ENCODE results near the gene PIEZO2. TPM values are rescaled to one million over a fixed set of nuclear protein-coding genes. Genes with fewer than 3 reads are reported as not detected.

Gene PIEZO2
- total RNA-seq, 4 donors from 2014 or later, result 0.64 to 1.8 (median 1.6) TPM

GRCh38 chr18:10705291-10705690 lies 444.1 kb downstream of the PIEZO2 start:
- ATAC-seq, result no peak
- Histone ChIP-seq H3K27ac (no peak overlapping the region), H3K4me3 (no peak overlapping the region), H3K27me3 (peaks cover 6% of the 10 kb centered on the region), H3K9me3 (no peaks in the 10 kb centered on the region), H3K36me3 (no peaks in the 10 kb centered on the region), H3K4me1 (no peaks in the 10 kb centered on the region)
- TF ChIP-seq EP300 (IDR thresholded peaks at IDR 0.05), result no peak
- no peak for TF ChIP-seq CTCF (IDR thresholded peaks at IDR 0.05)
- no peak for TF ChIP-seq POLR2A (IDR thresholded peaks at IDR 0.05)
- no peak for TF ChIP-seq POLR2AphosphoS5 (IDR thresholded peaks at IDR 0.05)
- WGBS, 2 donors (ENCODE audit: low coverage in 1 of 2), result 82% methylated on average over 3 to 10 of the region's 17 CpGs

- H3K27me3 ChIP-seq, result peaks cover 6% of the 10 kb centered on the region
- H3K36me3 ChIP-seq, result no peaks in the 10 kb centered on the region
- H3K4me1 ChIP-seq, result no peaks in the 10 kb centered on the region
- no peak for ATAC-seq
- WGBS, 2 donors (ENCODE audit: low coverage in 1 of 2), result 82 to 96% methylated on average over 8 of the region's 8 CpGs
- H3K9me3 ChIP-seq, result no peaks in the 10 kb centered on the region
- H3K27ac ChIP-seq, result no peak overlapping the region
- TF ChIP-seq POLR2A (IDR thresholded peaks at IDR 0.05), result no peak
- TF ChIP-seq POLR2AphosphoS5 (IDR thresholded peaks at IDR 0.05), result no peak
- no peak for TF ChIP-seq CTCF (IDR thresholded peaks at IDR 0.05)
- TF ChIP-seq EP300 (IDR thresholded peaks at IDR 0.05), result no peak
- H3K4me3 ChIP-seq, result no peak overlapping the region
Observed at GRCh38 chr18:10702206-10702605, 447.2 kb downstream of the PIEZO2 start.

- 76 to 86% methylated on average over 5 of the region's 7 CpGs for WGBS, 2 donors (ENCODE audit: low coverage in 1 of 2)
- Histone ChIP-seq H3K36me3 (no peaks in the 10 kb centered on the region), H3K27me3 (no peaks in the 10 kb centered on the region), H3K4me3 (no peak overlapping the region), H3K27ac (no peak overlapping the region), H3K9me3 (no peaks in the 10 kb centered on the region), H3K4me1 (no peaks in the 10 kb centered on the region)
- no peak for TF ChIP-seq POLR2A (IDR thresholded peaks at IDR 0.05)
- TF ChIP-seq CTCF (IDR thresholded peaks at IDR 0.05), result no peak
- no peak for TF ChIP-seq POLR2AphosphoS5 (IDR thresholded peaks at IDR 0.05)
- no peak for TF ChIP-seq EP300 (IDR thresholded peaks at IDR 0.05)
- ATAC-seq, result no peak
Observed at GRCh38 chr18:10690366-10690765, 459.0 kb downstream of the PIEZO2 start.

- Histone ChIP-seq H3K27me3 (no peaks in the 10 kb centered on the region), H3K36me3 (no peaks in the 10 kb centered on the region), H3K9me3 (no peaks in the 10 kb centered on the region), H3K4me3 (no peak overlapping the region), H3K27ac (no peak overlapping the region), H3K4me1 (no peaks in the 10 kb centered on the region)
- TF ChIP-seq POLR2AphosphoS5 (IDR thresholded peaks at IDR 0.05) (no peak), POLR2A (IDR thresholded peaks at IDR 0.05) (no peak)
- 95% methylated on average over 4 of the region's 4 CpGs; no CpG with 5 or more reads in 1 of the 2 donors for WGBS, 2 donors (ENCODE audit: low coverage in 1 of 2)
- no peak for ATAC-seq
Observed at GRCh38 chr18:10690035-10690329, 459.4 kb downstream of the PIEZO2 start.

GRCh38 chr18:10689236-10690034 lies 459.9 kb downstream of the PIEZO2 start:
- no peaks in the 10 kb centered on the region for H3K4me1 ChIP-seq
- TF ChIP-seq EP300 (IDR thresholded peaks at IDR 0.05), result no peak
- TF ChIP-seq POLR2A (IDR thresholded peaks at IDR 0.05), result no peak
- TF ChIP-seq POLR2AphosphoS5 (IDR thresholded peaks at IDR 0.05), result no peak
- no peak for TF ChIP-seq CTCF (IDR thresholded peaks at IDR 0.05)
- no peak overlapping the region for H3K27ac ChIP-seq
- no peaks in the 10 kb centered on the region for H3K27me3 ChIP-seq
- no peaks in the 10 kb centered on the region for H3K36me3 ChIP-seq
- WGBS, 2 donors (ENCODE audit: low coverage in 1 of 2), result 64 to 74% methylated on average over 7 to 11 of the region's 12 CpGs
- H3K4me3 ChIP-seq, result no peak overlapping the region
- no peaks in the 10 kb centered on the region for H3K9me3 ChIP-seq
- ATAC-seq, result no peak

Measured in gastroesophageal sphincter (tissue), 4 donors.